ENCODE data around the gene NOL4L. TPM values are rescaled to one million over a fixed set of nuclear protein-coding genes. Genes with fewer than 3 reads are reported as not detected.

The NOL4L gene
- polyA plus RNA-seq, 2 of the 4 experiments (the other 2 are of a cell fraction), result 9.5 to 11.8 TPM

- TF ChIP-seq ATOH8 (CRISPR knock-in tag; IDR thresholded peaks at IDR 0.05; ENCODE audit: low read depth), result no peak
- TF ChIP-seq CEBPB (IDR thresholded peaks at IDR 0.05), result no peak
- TF ChIP-seq FOSL2 (IDR thresholded peaks at IDR 0.05), result no peak
- no peak for TF ChIP-seq FOSL2 (CRISPR knock-in tag; IDR thresholded peaks at IDR 0.05)
- TF ChIP-seq EHF (CRISPR knock-in tag; IDR thresholded peaks at IDR 0.05), result no peak
These were observed 13.6 kb downstream of the NOL4L start (continued) for GRCh38 chr20:32571566-32571965.

DNA sequence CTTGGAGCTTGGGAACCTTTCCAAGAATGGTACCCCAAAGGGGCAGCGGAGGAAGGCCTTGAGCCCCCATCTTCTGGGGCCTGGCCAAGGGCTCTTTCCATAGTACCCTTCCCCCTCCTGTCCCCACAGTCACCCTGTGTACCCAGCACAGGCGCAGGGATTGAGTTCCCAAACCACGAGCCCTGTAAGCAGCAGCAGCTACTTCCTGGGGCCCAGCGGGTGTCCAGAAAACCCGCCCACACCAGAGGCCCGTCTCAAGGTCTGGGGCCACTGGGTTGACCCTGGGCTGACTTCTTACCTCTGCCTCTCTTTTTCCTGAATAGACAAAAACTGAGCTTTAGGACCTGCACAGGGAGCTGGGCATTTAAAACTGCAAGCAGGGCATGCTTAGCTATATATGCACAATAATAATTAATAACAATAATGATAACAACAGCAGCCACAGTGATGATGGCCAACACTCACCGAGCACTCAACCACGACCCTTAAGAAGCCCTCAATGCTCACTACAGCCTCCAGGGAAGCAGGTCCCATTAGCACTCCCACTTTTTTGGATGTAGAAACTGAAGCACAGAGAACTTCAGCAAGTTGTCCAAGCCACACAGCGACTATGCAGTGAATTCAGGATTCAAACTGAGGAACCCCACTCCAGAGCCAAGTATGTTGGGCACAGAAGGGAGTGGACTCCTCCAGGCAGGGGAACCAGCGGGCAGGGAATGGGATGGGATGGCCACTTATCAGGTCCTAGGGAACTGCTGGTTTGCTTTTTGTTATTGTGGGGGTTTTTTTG, 14.5 kb downstream of the NOL4L start:
- ATAC-seq (no peak), FAIRE-seq (no peak), DNase-seq (ENCODE audit: low read depth in 1 of 2, low spot score in 1 of 2) (no peak)
- H3K4me2 ChIP-seq, result no peak overlapping the region
- ChIA-PET POLR2A (no interaction called here), CTCF (interaction anchor here (0.6 to 6.6 kb wide), 3 partner anchors 40 to 82 kb away, joined by 3 to 30 read pairs (median 4); no protein-coding TSS in a partner anchor)
- no peak overlapping the region for H3K4me3 ChIP-seq
- no peaks in the 10 kb centered on the region for H3K9me3 ChIP-seq
- H3K4me1 ChIP-seq, result peaks cover 11% of the 10 kb centered on the region
- H3K27ac ChIP-seq, result no peak overlapping the region
- 80% methylated on average over 8 of the region's 10 CpGs for WGBS (ENCODE audit: missing lambda C conversion rate)
- TF ChIP-seq EP300 (IDR thresholded peaks at IDR 0.05), result no peak
- TF ChIP-seq MAFK (IDR thresholded peaks at IDR 0.05; ENCODE audit: partially characterized antibody), result no peak
- TF ChIP-seq ZSCAN20 (CRISPR knock-in tag; IDR thresholded peaks at IDR 0.05), result no peak
- TF ChIP-seq, protein P1, sequence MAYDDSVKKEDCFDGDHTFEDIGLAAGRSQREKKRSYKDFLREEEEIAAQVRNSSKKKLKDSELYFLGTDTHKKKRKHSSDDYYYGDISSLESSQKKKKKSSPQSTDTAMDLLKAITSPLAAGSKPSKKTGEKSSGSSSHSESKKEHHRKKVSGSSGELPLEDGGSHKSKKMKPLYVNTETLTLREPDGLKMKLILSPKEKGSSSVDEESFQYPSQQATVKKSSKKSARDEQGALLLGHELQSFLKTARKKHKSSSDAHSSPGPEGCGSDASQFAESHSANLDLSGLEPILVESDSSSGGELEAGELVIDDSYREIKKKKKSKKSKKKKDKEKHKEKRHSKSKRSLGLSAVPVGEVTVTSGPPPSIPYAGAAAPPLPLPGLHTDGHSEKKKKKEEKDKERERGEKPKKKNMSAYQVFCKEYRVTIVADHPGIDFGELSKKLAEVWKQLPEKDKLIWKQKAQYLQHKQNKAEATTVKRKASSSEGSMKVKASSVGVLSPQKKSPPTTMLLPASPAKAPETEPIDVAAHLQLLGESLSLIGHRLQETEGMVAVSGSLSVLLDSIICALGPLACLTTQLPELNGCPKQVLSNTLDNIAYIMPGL (CRISPR knock-in tag; IDR thresholded peaks at IDR 0.05; ENCODE audit: borderline replicate concordance), result no peak
- no peak for TF ChIP-seq BHLHE40 (IDR thresholded peaks at IDR 0.05; ENCODE audit: low read depth, low read length)

- POLR2A ChIA-PET, result no interaction called here
- no peaks in the 10 kb centered on the region for H3K9me3 ChIP-seq
- no peak overlapping the region for H3K27ac ChIP-seq
- DNase-seq (ENCODE audit: low read depth in 1 of 2, low spot score in 1 of 2) (no peak), FAIRE-seq (no peak), ATAC-seq (no peak)
- CTCF ChIA-PET, result interaction anchor here (0.8 to 6.6 kb wide), 3 partner anchors 47 to 83 kb away, joined by 3 to 30 read pairs (median 5); no protein-coding TSS in a partner anchor
- no peak overlapping the region for H3K4me2 ChIP-seq
- 84% methylated on average over 9 of the region's 9 CpGs for WGBS (ENCODE audit: missing lambda C conversion rate)
- no peak overlapping the region for H3K4me3 ChIP-seq
- TF ChIP-seq HOXB13 (CRISPR knock-in tag; IDR thresholded peaks at IDR 0.05; ENCODE audit: low read depth) (no peak), EP300 (IDR thresholded peaks at IDR 0.05) (no peak), EHMT2 (IDR thresholded peaks at IDR 0.05; ENCODE audit: low read depth) (no peak), SREBF2 (IDR thresholded peaks at IDR 0.05) (no peak)
- TF ChIP-seq, protein P2, sequence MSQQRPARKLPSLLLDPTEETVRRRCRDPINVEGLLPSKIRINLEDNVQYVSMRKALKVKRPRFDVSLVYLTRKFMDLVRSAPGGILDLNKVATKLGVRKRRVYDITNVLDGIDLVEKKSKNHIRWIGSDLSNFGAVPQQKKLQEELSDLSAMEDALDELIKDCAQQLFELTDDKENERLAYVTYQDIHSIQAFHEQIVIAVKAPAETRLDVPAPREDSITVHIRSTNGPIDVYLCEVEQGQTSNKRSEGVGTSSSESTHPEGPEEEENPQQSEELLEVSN (IDR thresholded peaks at IDR 0.05; ENCODE audit: borderline replicate concordance, low read depth), result no peak
- peaks cover 7% of the 10 kb centered on the region for H3K4me1 ChIP-seq
These were observed 15.5 kb downstream of the NOL4L start for GRCh38 chr20:32569380-32570305.

- no peak overlapping the region for H3K4me3 ChIP-seq
- peaks cover under 1% of the 10 kb centered on the region for H3K4me1 ChIP-seq
- DNase-seq (ENCODE audit: low read depth in 1 of 2, low spot score in 1 of 2) (no peak), FAIRE-seq (no peak), ATAC-seq (no peak)
- no peaks in the 10 kb centered on the region for H3K9me3 ChIP-seq
- CTCF ChIA-PET, result interaction anchor here (2.0 to 6.6 kb wide), 2 partner anchors 46 to 84 kb away, joined by 5 to 30 read pairs; no protein-coding TSS in a partner anchor
- H3K4me2 ChIP-seq, result no peak overlapping the region
- POLR2A ChIA-PET, result no interaction called here
- TF ChIP-seq HOXB13 (CRISPR knock-in tag; IDR thresholded peaks at IDR 0.05; ENCODE audit: low read depth) (no peak), ZFP36 (IDR thresholded peaks at IDR 0.05; ENCODE audit: borderline replicate concordance, partially characterized antibody) (peak; percentile 90)
- WGBS (ENCODE audit: missing lambda C conversion rate), result 62% methylated on average over 3 of the region's 3 CpGs
- no peak overlapping the region for H3K27ac ChIP-seq
These were observed 16.1 kb downstream of the NOL4L start for GRCh38 chr20:32569018-32569379.
